Hepatocyte (in vitro differentiated cells): ENCODE results near the gene PHF12.

Experiments
- EZH2 ChIP-seq: fragments of 200-600 bp; sonication (generic); IDR thresholded peaks from 2 replicates; pipeline ENCODE4 v1.6.1; 2016; ENCODE audit warnings: antibody characterized with exemption, mild to moderate bottlenecking, borderline replicate concordance
- TF ChIP-seq, protein P1 (sequence below): fragments of 200-600 bp; sonication (generic); IDR thresholded peaks from 2 replicates; pipeline ENCODE4 v1.5.1; 2016; ENCODE audit warnings: antibody characterized with exemption, mild to moderate bottlenecking; ENCODE audit not compliant: poor library complexity

DNA sequence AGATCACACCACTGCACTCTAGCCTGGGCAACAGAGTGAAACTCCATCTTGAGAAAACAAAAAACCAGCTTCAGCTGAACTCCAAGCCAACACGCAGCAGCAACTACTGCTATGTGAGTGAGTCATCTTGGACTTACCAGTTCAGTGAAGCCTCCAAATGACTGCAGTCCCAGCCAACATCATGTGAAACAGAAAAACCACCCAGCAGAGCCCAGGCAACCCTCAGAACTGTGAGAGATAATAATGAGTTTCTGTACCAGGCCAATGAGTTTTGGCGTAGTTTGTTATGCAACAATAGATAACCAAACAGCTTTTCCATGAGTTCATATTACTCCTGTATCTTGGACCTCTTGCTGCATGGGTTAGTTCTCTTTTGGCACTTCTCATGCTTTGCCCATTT, 23.3 kb downstream of the PHF12 start:
- TF ChIP-seq, protein P1, sequence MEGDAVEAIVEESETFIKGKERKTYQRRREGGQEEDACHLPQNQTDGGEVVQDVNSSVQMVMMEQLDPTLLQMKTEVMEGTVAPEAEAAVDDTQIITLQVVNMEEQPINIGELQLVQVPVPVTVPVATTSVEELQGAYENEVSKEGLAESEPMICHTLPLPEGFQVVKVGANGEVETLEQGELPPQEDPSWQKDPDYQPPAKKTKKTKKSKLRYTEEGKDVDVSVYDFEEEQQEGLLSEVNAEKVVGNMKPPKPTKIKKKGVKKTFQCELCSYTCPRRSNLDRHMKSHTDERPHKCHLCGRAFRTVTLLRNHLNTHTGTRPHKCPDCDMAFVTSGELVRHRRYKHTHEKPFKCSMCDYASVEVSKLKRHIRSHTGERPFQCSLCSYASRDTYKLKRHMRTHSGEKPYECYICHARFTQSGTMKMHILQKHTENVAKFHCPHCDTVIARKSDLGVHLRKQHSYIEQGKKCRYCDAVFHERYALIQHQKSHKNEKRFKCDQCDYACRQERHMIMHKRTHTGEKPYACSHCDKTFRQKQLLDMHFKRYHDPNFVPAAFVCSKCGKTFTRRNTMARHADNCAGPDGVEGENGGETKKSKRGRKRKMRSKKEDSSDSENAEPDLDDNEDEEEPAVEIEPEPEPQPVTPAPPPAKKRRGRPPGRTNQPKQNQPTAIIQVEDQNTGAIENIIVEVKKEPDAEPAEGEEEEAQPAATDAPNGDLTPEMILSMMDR: no peak
- no peak for TF ChIP-seq EZH2
